Measurements from ENCODE around the gene CRIM1.

DNA sequence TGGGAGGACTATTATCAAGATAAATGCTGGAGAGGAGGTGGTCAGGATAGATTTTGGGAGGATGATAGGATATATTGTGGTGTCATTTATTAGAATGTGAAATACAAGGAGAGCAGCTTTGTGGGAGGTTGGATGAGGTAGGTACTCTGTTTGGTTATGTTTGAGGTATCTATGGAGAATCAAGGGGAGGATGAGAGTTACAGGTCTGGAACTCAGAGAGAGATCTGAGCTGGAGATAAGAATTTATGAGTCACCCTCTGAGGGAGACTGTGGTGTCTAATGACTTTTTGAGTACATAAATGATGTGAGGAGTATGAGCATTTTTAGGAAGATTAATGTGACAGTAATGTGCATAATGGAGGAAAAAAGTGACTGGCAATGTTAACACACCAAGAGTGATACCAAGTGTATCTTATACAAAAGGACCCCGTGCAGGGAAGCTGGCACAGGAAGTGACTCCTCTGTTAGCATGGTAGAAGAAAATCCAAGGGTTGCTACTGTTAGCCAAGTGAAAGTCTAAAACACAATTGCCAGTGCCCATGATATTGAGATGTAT, 48.2 kb downstream of the CRIM1 start:
- TF ChIP-seq POLR2A (IDR thresholded peaks at IDR 0.05): no peak
- TF ChIP-seq, protein P1, sequence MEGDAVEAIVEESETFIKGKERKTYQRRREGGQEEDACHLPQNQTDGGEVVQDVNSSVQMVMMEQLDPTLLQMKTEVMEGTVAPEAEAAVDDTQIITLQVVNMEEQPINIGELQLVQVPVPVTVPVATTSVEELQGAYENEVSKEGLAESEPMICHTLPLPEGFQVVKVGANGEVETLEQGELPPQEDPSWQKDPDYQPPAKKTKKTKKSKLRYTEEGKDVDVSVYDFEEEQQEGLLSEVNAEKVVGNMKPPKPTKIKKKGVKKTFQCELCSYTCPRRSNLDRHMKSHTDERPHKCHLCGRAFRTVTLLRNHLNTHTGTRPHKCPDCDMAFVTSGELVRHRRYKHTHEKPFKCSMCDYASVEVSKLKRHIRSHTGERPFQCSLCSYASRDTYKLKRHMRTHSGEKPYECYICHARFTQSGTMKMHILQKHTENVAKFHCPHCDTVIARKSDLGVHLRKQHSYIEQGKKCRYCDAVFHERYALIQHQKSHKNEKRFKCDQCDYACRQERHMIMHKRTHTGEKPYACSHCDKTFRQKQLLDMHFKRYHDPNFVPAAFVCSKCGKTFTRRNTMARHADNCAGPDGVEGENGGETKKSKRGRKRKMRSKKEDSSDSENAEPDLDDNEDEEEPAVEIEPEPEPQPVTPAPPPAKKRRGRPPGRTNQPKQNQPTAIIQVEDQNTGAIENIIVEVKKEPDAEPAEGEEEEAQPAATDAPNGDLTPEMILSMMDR (IDR thresholded peaks at IDR 0.05): no peak
